Fibroblast of villous mesenchyme (primary cell): ENCODE data around the gene ATG10. TPM values are rescaled to one million over a fixed set of nuclear protein-coding genes. Genes with fewer than 3 reads are reported as not detected.
A peak's percentile ranks its signal among the peaks of the same experiment; 100 is the strongest.

ENCODE experiments used
- DNase-seq: peaks from one replicate; pipeline ENCODE4 v3.0.0-alpha.2; 2010; ENCODE audit warnings: low read depth
- H3K4me3 ChIP-seq: 2 replicates; pipeline ENCODE4 v1.5.1; 2011; ENCODE audit warnings: low read depth, mild to moderate bottlenecking, low read length
- CTCF ChIP-seq: IDR thresholded peaks from 2 replicates; pipeline ENCODE4 v1.5.1; 2012; ENCODE audit warnings: low read depth, mild to moderate bottlenecking, low read length; ENCODE audit not compliant: insufficient read depth
- total RNA-seq: library from RNA; depleted of rRNA; stranded (reverse); fragments of >200 nt; gene quantifications from 2 replicates; pipeline ENCODE4 v1.2.3, GENCODE V29; 2012

ATG10 gene
- total RNA-seq, 1 donor: 9.1 TPM

DNA sequence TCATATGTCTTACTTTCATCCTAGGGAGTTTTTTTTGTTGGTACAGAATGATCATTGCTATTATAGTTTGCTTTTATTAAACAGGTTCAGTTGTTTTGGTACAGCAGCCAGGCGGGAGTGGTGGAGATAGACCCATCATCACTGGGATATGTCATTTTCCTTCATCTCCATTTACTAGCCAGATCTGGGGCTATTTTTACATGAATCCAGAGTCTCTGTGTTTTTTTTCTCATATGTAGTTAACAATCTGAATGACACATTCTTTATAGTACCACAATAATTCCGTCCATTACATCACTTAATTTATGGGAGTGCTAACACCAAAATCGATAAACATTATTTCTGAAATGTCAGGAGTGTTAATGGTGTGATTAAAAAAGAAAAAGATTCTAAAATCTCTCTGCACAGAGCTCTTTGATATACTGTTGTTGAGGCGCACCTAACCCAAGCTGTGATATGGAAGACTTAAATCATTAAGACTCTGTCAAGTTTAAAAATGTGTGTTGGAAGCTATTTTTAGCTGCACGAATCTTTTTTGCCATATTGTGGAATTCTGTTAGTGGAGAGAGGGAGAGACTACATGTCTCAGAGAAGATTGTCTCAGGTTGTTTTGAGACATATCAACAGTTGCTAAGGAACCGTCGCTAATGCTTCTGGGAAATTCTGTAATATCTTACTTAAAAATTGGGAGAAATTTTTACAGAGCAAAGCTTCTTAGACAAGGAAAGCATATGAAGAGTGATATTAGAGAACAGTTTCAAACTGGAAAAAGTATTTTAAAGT is 246.7 kb downstream of the ATG10 start:
- DNase-seq: no peak
- no peak overlapping the region for H3K4me3 ChIP-seq
- TF ChIP-seq CTCF: no peak

- H3K4me3 ChIP-seq: no peak overlapping the region
- DNase-seq: peak; percentile 5
- TF ChIP-seq CTCF: no peak
Observed at GRCh38 chr5:82221020-82221419, 249.2 kb downstream of the ATG10 start.

- peak; percentile 31 for DNase-seq
- no peak overlapping the region for H3K4me3 ChIP-seq
- no peak for TF ChIP-seq CTCF
Observed at GRCh38 chr5:82222597-82223574, 251.1 kb downstream of the ATG10 start.

DNA sequence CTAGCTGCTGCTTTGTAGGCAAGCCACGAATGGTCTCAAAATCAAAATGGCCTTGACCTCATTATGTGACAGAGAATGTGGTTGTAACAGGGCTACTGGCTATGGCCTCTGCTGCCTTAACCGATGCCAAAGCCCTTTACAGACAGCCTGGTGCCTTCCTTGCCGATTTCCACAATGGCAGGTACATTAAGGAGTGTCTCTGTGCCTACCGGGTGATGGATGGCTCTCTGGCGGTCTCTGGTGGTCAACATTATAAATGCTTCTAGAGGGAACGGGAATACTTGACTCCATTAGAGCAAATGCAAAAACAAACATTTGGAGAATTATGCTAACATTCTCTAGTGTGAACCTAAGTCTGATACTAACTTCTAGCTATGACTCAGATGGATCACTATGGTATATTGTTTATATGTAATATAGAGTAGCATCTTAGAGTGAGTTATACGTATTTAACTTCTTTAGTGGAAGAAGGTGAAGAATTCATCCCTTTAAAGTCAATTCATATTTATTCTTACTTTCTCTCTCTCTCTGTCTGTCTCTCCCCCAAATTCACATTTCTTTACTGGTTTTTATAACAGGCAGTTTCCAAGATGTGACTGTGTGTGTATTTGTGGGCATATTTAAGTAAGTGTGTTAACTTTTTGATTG is 253.8 kb downstream of the ATG10 start:
- peak; percentile 67 for DNase-seq
- TF ChIP-seq CTCF: peak; percentile 88
- H3K4me3 ChIP-seq: no peak overlapping the region

DNA sequence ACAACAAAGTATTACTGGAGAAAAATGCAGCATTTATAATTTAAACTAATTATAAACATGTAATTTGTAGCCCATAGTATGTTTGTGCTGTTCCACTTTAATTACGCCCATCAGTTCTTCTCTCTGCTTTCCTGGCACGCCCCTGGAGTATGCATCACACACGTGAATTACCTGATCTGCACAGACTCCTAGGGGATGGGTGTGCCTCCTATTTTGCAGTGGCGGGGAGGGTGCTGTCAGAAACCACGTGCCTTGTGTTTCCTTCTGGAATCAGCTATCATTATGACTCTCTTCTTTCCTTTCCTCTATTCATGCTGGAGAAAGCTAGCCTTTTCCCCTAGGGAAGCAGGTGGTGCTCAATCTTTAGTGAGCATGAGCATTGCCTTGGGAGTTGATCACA is 263.1 kb downstream of the ATG10 start:
- no peak for TF ChIP-seq CTCF
- DNase-seq: no peak
- no peak overlapping the region for H3K4me3 ChIP-seq

GRCh38 chr5:82244151-82244550 is 272.3 kb downstream of the ATG10 start:
- no peak overlapping the region for H3K4me3 ChIP-seq
- DNase-seq: no peak
- no peak for TF ChIP-seq CTCF
